PC-3 (cell line): ENCODE measurements around the gene HMGCS2. TPM values are rescaled to one million over a fixed set of nuclear protein-coding genes. Genes with fewer than 3 reads are reported as not detected.

ENCODE experiments used
- ATAC-seq: fragments of 200-7000 bp; cut with Tn5 transposase; 2 replicates; pipeline ENCODE4 v1.9.1; 2020; ENCODE audit warnings: mild to moderate bottlenecking, moderate library complexity
- BruUV-seq: library from RNA; stranded (reverse); fragments of 400-500 nt; replicated peaks from 2 replicates; lab custom pipeline; 2021; lab: Mats Ljungman, UMichigan
- CTCF ChIA-PET: fragments of 300-600 bp; sonication (Branson Sonifier 250); formaldehyde crosslinking; loops from one replicate; lab custom pipeline; 2022; ENCODE audit warnings: antibody characterized with exemption; lab: Charles Lee
- POLR2A ChIA-PET: fragments of 300-600 bp; sonication (Branson Sonifier 250); formaldehyde crosslinking; loops from one replicate; lab custom pipeline; 2022; ENCODE audit warnings: antibody characterized with exemption; ENCODE audit not compliant: unreplicated experiment; lab: Charles Lee
- DNase-seq: peaks from one replicate; pipeline ENCODE4 v3.0.0-alpha.2; 2015
- H2AFZ ChIP-seq: fragments of 300-600 bp; sonication (generic); 2 replicates; pipeline ENCODE4 v1.6.0; 2016; ENCODE audit warnings: antibody characterized with exemption, low read length
- H3F3A ChIP-seq: fragments of 300-600 bp; sonication (generic); one replicate; pipeline ENCODE4 v1.6.0; 2017; ENCODE audit warnings: antibody characterized with exemption, low read length, control low read depth, mild to moderate bottlenecking; ENCODE audit not compliant: unreplicated experiment
- H3K27ac ChIP-seq: fragments of 300-600 bp; sonication (generic); 2 replicates; pipeline ENCODE4 v1.5.1; 2016; ENCODE audit warnings: mild to moderate bottlenecking, low read length
- H3K27me3 ChIP-seq: fragments of 300-600 bp; sonication (generic); 2 replicates; pipeline ENCODE4 v1.6.1; 2016; ENCODE audit warnings: low read length, mixed read lengths
- H3K36me3 ChIP-seq: fragments of 300-600 bp; sonication (generic); 2 replicates; pipeline ENCODE4 v1.6.1; 2016; ENCODE audit warnings: low read depth, mixed run types, low read length, mixed read lengths
- H3K4me1 ChIP-seq: fragments of 300-600 bp; sonication (generic); 2 replicates; pipeline ENCODE4 v1.5.1; 2016; ENCODE audit warnings: low read length; ENCODE audit not compliant: insufficient read depth
- H3K4me2 ChIP-seq: fragments of 300-600 bp; sonication (generic); 2 replicates; pipeline ENCODE4 v1.6.0; 2016; ENCODE audit warnings: low read length
- H3K4me3 ChIP-seq: fragments of 300-600 bp; sonication (generic); 2 replicates; pipeline ENCODE4 v1.5.1; 2016; ENCODE audit warnings: mild to moderate bottlenecking, low read length, mixed read lengths
- H3K79me2 ChIP-seq: fragments of 300-600 bp; sonication (generic); 2 replicates; pipeline ENCODE4 v1.6.1; 2017; ENCODE audit warnings: low read length, mixed read lengths
- H3K9ac ChIP-seq: fragments of 300-600 bp; sonication (generic); 2 replicates; pipeline ENCODE4 v1.6.0; 2016; ENCODE audit warnings: mild to moderate bottlenecking, low read length
- H3K9me2 ChIP-seq: fragments of 300-600 bp; sonication (generic); replicated peaks from 2 replicates; pipeline ENCODE4 v1.6.1; 2016; ENCODE audit warnings: mixed run types, low read length, mixed read lengths
- H3K9me3 ChIP-seq: fragments of 300-600 bp; sonication (generic); 2 replicates; pipeline ENCODE4 v1.6.1; 2016; ENCODE audit warnings: low read length, mixed read lengths
- H4K20me1 ChIP-seq: fragments of 300-600 bp; sonication (generic); 2 replicates; pipeline ENCODE4 v1.6.1; 2016; ENCODE audit warnings: low read length, mixed read lengths
- CTCF ChIP-seq: fragments of 300-600 bp; sonication (generic); conservative IDR thresholded peaks from 2 replicates; pipeline ENCODE4 v1.5.1; 2017; ENCODE audit warnings: antibody characterized with exemption, low read depth, mild to moderate bottlenecking, low read length
- EZH2 ChIP-seq: fragments of 300-600 bp; sonication (generic); IDR thresholded peaks from one replicate; pipeline ENCODE4 v1.6.1; 2017; ENCODE audit warnings: antibody characterized with exemption, mild to moderate bottlenecking, low read length; ENCODE audit not compliant: unreplicated experiment
- EZH2phosphoT487 ChIP-seq: fragments of 300-600 bp; sonication (generic); IDR thresholded peaks from 2 replicates; pipeline ENCODE4 v1.6.1; 2018; ENCODE audit warnings: mild to moderate bottlenecking, antibody characterized with exemption, low read length, borderline replicate concordance
- intact Hi-C: fragments of 100-400 bp; cut with micrococcal nuclease; formaldehyde crosslinking; loops from 2 replicates; pipeline ENCODE4 v1.9.0; 2023
- total RNA-seq: library from RNA; depleted of rRNA; stranded (reverse); fragments of >200 nt; gene quantifications from 2 replicates; pipeline ENCODE4 v1.2.3, GENCODE V29; 2014

Gene HMGCS2
- total RNA-seq, 1 experiment from 2014 or later, result not detected

- H4K20me1 ChIP-seq, result no peaks in the 10 kb centered on the region
- BruUV-seq, result no TSS peak
These were observed 37.6 kb downstream of the HMGCS2 start for GRCh38 chr1:119731060-119731459.

GRCh38 chr1:119729044-119729443 lies 39.7 kb downstream of the HMGCS2 start:
- DNase-seq, result no peak
- Histone ChIP-seq H3K4me2 (no peak overlapping the region), H3F3A (no peaks in the 10 kb centered on the region), H4K20me1 (no peaks in the 10 kb centered on the region), H3K4me3 (no peak overlapping the region), H3K27ac (no peak overlapping the region), H3K4me1 (no peaks in the 10 kb centered on the region), H3K79me2 (no peaks in the 10 kb centered on the region), H3K9me3 (no peaks in the 10 kb centered on the region), H3K9me2 (no peaks in the 10 kb centered on the region), H3K36me3 (peaks cover 23% of the 10 kb centered on the region; the same call in 1 of the 2 replicates), H3K9ac (no peak overlapping the region), H3K27me3 (no peaks in the 10 kb centered on the region), H2AFZ (no peak overlapping the region)
- ChIA-PET POLR2A (no interaction called here), CTCF (no interaction called here)
- no TSS peak for BruUV-seq
- TF ChIP-seq EZH2, result no peak
- TF ChIP-seq CTCF, result no peak
- no peak for TF ChIP-seq EZH2phosphoT487
- intact Hi-C loops, result no loop called here
- ATAC-seq, result no peak

More at GRCh38 chr1:119731060-119731459, 37.6 kb downstream of the HMGCS2 start:
- Histone ChIP-seq H2AFZ (no peak overlapping the region), H3K4me1 (no peaks in the 10 kb centered on the region), H3K9ac (no peak overlapping the region), H3F3A (no peaks in the 10 kb centered on the region), H3K79me2 (no peaks in the 10 kb centered on the region), H3K4me3 (no peak overlapping the region), H3K27ac (no peak overlapping the region), H3K4me2 (no peak overlapping the region), H3K9me3 (no peaks in the 10 kb centered on the region), H3K36me3 (peaks cover 34% of the 10 kb centered on the region), H3K27me3 (no peaks in the 10 kb centered on the region), H3K9me2 (no peaks in the 10 kb centered on the region)
- ATAC-seq, result no peak
- TF ChIP-seq EZH2phosphoT487, result no peak
- TF ChIP-seq CTCF, result no peak
- no peak for TF ChIP-seq EZH2
- CTCF ChIA-PET, result interaction anchor here (1.1 kb wide), 1 partner anchor 120 kb away, joined by 3 read pairs; no protein-coding TSS in a partner anchor
- DNase-seq, result peak; percentile 35
- intact Hi-C loops, result no loop called here
- POLR2A ChIA-PET, result no interaction called here

GRCh38 chr1:119727991-119728390 lies 40.7 kb downstream of the HMGCS2 start:
- ATAC-seq, result no peak
- H3K79me2 ChIP-seq, result no peaks in the 10 kb centered on the region
- H2AFZ ChIP-seq, result no peak overlapping the region
- H3K9ac ChIP-seq, result no peak overlapping the region
- no peak for DNase-seq
- intact Hi-C loops, result no loop called here
- no peak overlapping the region for H3K4me2 ChIP-seq
- H3F3A ChIP-seq, result no peaks in the 10 kb centered on the region
- H3K36me3 ChIP-seq, result peaks cover 30% of the 10 kb centered on the region; the same call in 1 of the 2 replicates
- H3K4me1 ChIP-seq, result no peaks in the 10 kb centered on the region
- BruUV-seq, result no TSS peak
- TF ChIP-seq CTCF (no peak), EZH2 (no peak), EZH2phosphoT487 (no peak)
- POLR2A ChIA-PET, result no interaction called here
- H3K9me2 ChIP-seq, result no peaks in the 10 kb centered on the region
- no peaks in the 10 kb centered on the region for H4K20me1 ChIP-seq
- H3K27me3 ChIP-seq, result no peaks in the 10 kb centered on the region
- H3K4me3 ChIP-seq, result no peak overlapping the region
- CTCF ChIA-PET, result interaction anchor here (0.5 kb wide), 1 partner anchor 50 kb away, joined by 3 read pairs; no protein-coding TSS in a partner anchor
- no peak overlapping the region for H3K27ac ChIP-seq
- H3K9me3 ChIP-seq, result no peaks in the 10 kb centered on the region
